ENCODE measurements around the gene NDUFB5. TPM values are rescaled to one million over a fixed set of nuclear protein-coding genes. Genes with fewer than 3 reads are reported as not detected.

The NDUFB5 gene
- total and polyA plus RNA-seq, 2 donors (not counting 1 experiment from before 2014, with no cell fraction given): 16.1 to 52.9 TPM

GRCh38 chr3:179590669-179591068, 13.9 kb upstream of the NDUFB5 start:
- Histone ChIP-seq H3K9me3 (ENCODE audit: control extremely low read depth in 1 of 3, control insufficient read depth in 2 of 3, insufficient read depth in 1 of 3, low read length in 2 of 3) (no peaks in the 10 kb centered on the region), H2AFZ (ENCODE audit: insufficient read depth, low read depth, low read length, poor library complexity, severe bottlenecking) (no peak overlapping the region), H4K20me1 (ENCODE audit: control insufficient read depth, insufficient read depth, low read length, poor library complexity, severe bottlenecking) (no peaks in the 10 kb centered on the region), H3K4me1 (ENCODE audit: control insufficient read depth in 2 of 2, insufficient read depth in 2 of 2, low read length in 2 of 2) (no peaks in the 10 kb centered on the region), H3K36me3 (replicated peaks in 1 of 2; ENCODE audit: control extremely low read depth in 1 of 2, control insufficient read depth in 1 of 2, extremely low read depth in 1 of 2, insufficient read depth in 2 of 2, low read length in 1 of 2) (peaks cover 8 to 80% of the 10 kb centered on the region in 2 experiments), H3K27me3 (replicated peaks in 1 of 4; ENCODE audit: control extremely low read depth in 1 of 4, control insufficient read depth in 3 of 4, insufficient read depth in 4 of 4, low read length in 3 of 4) (no peaks in the 10 kb centered on the region), H3K79me2 (ENCODE audit: control insufficient read depth, insufficient read depth, low read length) (no peaks in the 10 kb centered on the region), H3K4me2 (replicated peaks; ENCODE audit: low read depth, low read length, poor library complexity, severe bottlenecking) (no peak overlapping the region), H3K9ac (ENCODE audit: low read length) (no peak overlapping the region), H3K4me3 (ENCODE audit: control extremely low read depth in 1 of 5, extremely low read depth in 1 of 5, insufficient read depth in 1 of 5, low read depth in 2 of 5, low read length in 4 of 5) (no peak overlapping the region), H3K27ac (ENCODE audit: low read length in 2 of 2) (no peak overlapping the region)
- 100% methylated on average over 1 of the region's 2 CpGs for WGBS (ENCODE audit: insufficient coverage)
- intact Hi-C loops (cut with micrococcal nuclease): no loop called here
- CTCF ChIA-PET: interaction anchor here (1.8 kb wide), 1 partner anchor 14 kb away, joined by 5 read pairs; the partner anchor contains the start of genes MRPL47 and NDUFB5
- no peak overlapping the region for H3K4me3 Mint-ChIP-seq
- no peak for DNase-seq
- no peaks in the 10 kb centered on the region for H3K9me3 Mint-ChIP-seq (ENCODE audit: insufficient read depth)
- TF ChIP-seq CTCF (IDR thresholded peaks at IDR 0.05): no peak
- H3K4me1 Mint-ChIP-seq: no peaks in the 10 kb centered on the region
- ATAC-seq (ENCODE audit: low read depth): no peak
- POLR2A ChIA-PET: interaction anchor here (0.7 kb wide), 1 partner anchor 495 kb away, joined by 4 read pairs; no protein-coding TSS in a partner anchor
- no peak overlapping the region for H3K27ac Mint-ChIP-seq
- H3K27me3 Mint-ChIP-seq: no peaks in the 10 kb centered on the region

- H3K4me1 ChIP-seq (ENCODE audit: control insufficient read depth in 2 of 2, insufficient read depth in 2 of 2, low read length in 2 of 2): no peaks in the 10 kb centered on the region
Observed at GRCh38 chr3:179591313-179591712, 13.3 kb upstream of the NDUFB5 start.

More at GRCh38 chr3:179591313-179591712, 13.3 kb upstream of the NDUFB5 start:
- no peak overlapping the region for H3K4me2 ChIP-seq (replicated peaks; ENCODE audit: low read depth, low read length, poor library complexity, severe bottlenecking)
- H3K27ac ChIP-seq (ENCODE audit: low read length in 2 of 2): no peak overlapping the region
- no peak overlapping the region for H3K4me3 ChIP-seq (ENCODE audit: control extremely low read depth in 1 of 5, extremely low read depth in 1 of 5, insufficient read depth in 1 of 5, low read depth in 2 of 5, low read length in 4 of 5)
- H3K79me2 ChIP-seq (ENCODE audit: control insufficient read depth, insufficient read depth, low read length): no peaks in the 10 kb centered on the region
- ATAC-seq (ENCODE audit: low read depth) (no peak), DNase-seq (no peak)
- H3K36me3 ChIP-seq (replicated peaks in 1 of 2; ENCODE audit: control extremely low read depth in 1 of 2, control insufficient read depth in 1 of 2, extremely low read depth in 1 of 2, insufficient read depth in 2 of 2, low read length in 1 of 2): peaks cover 8 to 78% of the 10 kb centered on the region in 2 experiments
- no CpG with 5 or more reads among the region's 1 CpG for WGBS (ENCODE audit: insufficient coverage)
- Mint-ChIP-seq H3K4me1 (no peaks in the 10 kb centered on the region), H3K9me3 (ENCODE audit: insufficient read depth) (no peaks in the 10 kb centered on the region), H3K4me3 (no peak overlapping the region), H3K27ac (no peak overlapping the region), H3K27me3 (no peaks in the 10 kb centered on the region)
- ChIA-PET POLR2A (interaction anchor here (0.7 kb wide), 1 partner anchor 496 kb away, joined by 4 read pairs; no protein-coding TSS in a partner anchor), CTCF (interaction anchor here (1.8 kb wide), 1 partner anchor 13 kb away, joined by 5 read pairs; the partner anchor contains the start of genes MRPL47 and NDUFB5)
- H4K20me1 ChIP-seq (ENCODE audit: control insufficient read depth, insufficient read depth, low read length, poor library complexity, severe bottlenecking): no peaks in the 10 kb centered on the region
- no peak for TF ChIP-seq CTCF (IDR thresholded peaks at IDR 0.05)
- no peak for TF ChIP-seq EZH2 (IDR thresholded peaks at IDR 0.05; ENCODE audit: borderline replicate concordance, insufficient read depth, low read depth, low read length, poor library complexity, severe bottlenecking)
- no peak overlapping the region for H2AFZ ChIP-seq (ENCODE audit: insufficient read depth, low read depth, low read length, poor library complexity, severe bottlenecking)
- H3K9me3 ChIP-seq (ENCODE audit: control extremely low read depth in 1 of 3, control insufficient read depth in 2 of 3, insufficient read depth in 1 of 3, low read length in 2 of 3): no peaks in the 10 kb centered on the region
- no peak overlapping the region for H3K9ac ChIP-seq (ENCODE audit: low read length)
- H3K27me3 ChIP-seq (replicated peaks in 1 of 4; ENCODE audit: control extremely low read depth in 1 of 4, control insufficient read depth in 3 of 4, insufficient read depth in 4 of 4, low read length in 3 of 4): no peaks in the 10 kb centered on the region
- intact Hi-C loops (cut with micrococcal nuclease): no loop called here
